Astrocyte (in vitro differentiated cells and primary cell): ENCODE measurements around the gene ZNF274.

Experiments
- EZH2 ChIP-seq: IDR thresholded peaks from 2 replicates; pipeline ENCODE4 v1.6.1; 2012; ENCODE audit warnings: mild to moderate bottlenecking, low read length, inconsistent platforms; ENCODE audit not compliant: insufficient read depth
- TF ChIP-seq, protein P1 (sequence below): IDR thresholded peaks from 2 replicates; pipeline ENCODE4 v1.5.1; 2011; ENCODE audit warnings: low read depth, mild to moderate bottlenecking, inconsistent platforms, low read length, moderate library complexity; ENCODE audit not compliant: insufficient read depth

DNA sequence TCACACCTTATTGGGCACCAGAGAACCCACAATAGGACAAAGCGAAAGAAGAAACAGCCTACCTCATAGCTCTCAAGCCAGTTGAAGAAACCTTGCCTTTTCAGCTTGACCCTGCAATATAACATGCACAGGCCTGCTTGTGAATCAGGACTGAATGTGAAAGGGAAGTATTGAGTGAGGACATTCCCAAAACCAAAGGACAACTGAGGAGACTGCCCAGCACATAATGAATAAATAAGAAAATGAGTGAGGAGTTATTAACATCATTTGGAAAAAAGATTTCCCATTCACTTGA, 30.2 kb downstream of the ZNF274 start:
- TF ChIP-seq, protein P1, sequence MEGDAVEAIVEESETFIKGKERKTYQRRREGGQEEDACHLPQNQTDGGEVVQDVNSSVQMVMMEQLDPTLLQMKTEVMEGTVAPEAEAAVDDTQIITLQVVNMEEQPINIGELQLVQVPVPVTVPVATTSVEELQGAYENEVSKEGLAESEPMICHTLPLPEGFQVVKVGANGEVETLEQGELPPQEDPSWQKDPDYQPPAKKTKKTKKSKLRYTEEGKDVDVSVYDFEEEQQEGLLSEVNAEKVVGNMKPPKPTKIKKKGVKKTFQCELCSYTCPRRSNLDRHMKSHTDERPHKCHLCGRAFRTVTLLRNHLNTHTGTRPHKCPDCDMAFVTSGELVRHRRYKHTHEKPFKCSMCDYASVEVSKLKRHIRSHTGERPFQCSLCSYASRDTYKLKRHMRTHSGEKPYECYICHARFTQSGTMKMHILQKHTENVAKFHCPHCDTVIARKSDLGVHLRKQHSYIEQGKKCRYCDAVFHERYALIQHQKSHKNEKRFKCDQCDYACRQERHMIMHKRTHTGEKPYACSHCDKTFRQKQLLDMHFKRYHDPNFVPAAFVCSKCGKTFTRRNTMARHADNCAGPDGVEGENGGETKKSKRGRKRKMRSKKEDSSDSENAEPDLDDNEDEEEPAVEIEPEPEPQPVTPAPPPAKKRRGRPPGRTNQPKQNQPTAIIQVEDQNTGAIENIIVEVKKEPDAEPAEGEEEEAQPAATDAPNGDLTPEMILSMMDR = no peak
- TF ChIP-seq EZH2 = no peak
